Tibial artery (tissue), 4 donors: Measurements from ENCODE around the gene SENP6.

Source experiments
- DNase-seq, 2 donors: peaks; one replicate each; pipeline ENCODE4 v3.0.0-alpha.2; 2019
- H3K27ac ChIP-seq, 2 donors: fragments of 200-600 bp; sonication (generic) in 1 of 2; 1 replicate in 1 of 2; 2 replicates in 1 of 2; pipeline ENCODE4 v1.5.1; 2018 to 2019; ENCODE audit warnings: mild to moderate bottlenecking in 1 of 2
- H3K27me3 ChIP-seq, 2 donors: fragments of 200-600 bp; sonication (generic) in 1 of 2; one replicate each; pipeline versions ENCODE4 v1.5.1 to v1.6.0; 2016 to 2019
- H3K36me3 ChIP-seq, 3 donors: fragments of 200-600 bp; sonication (generic) in 2 of 3; one replicate each; pipeline ENCODE4 v1.5.1; 2016 to 2019; ENCODE audit warnings: mild to moderate bottlenecking in 2 of 3
- H3K4me1 ChIP-seq, 4 donors: fragments of 200-600 bp; sonication (generic) in 2 of 4; 1 replicate in 3 of 4; 2 replicates in 1 of 4; pipeline ENCODE4 v1.5.1; 2016 to 2019
- H3K4me3 ChIP-seq, 2 donors: fragments of 200-600 bp; sonication (generic) in 1 of 2; 1 replicate in 1 of 2; 2 replicates in 1 of 2; pipeline ENCODE4 v1.5.1; 2018 to 2019; ENCODE audit warnings: mild to moderate bottlenecking in 2 of 2
- H3K9me3 ChIP-seq, 3 donors: fragments of 200-600 bp; sonication (generic) in 1 of 3; one replicate each; pipeline ENCODE4 v1.5.1; 2016 to 2019
- CTCF ChIP-seq, 2 experiments: fragments of 200-600 bp in 1 of 2; fragments of 450-650 bp in 1 of 2; IDR thresholded peaks; one replicate each; pipeline ENCODE4 v1.5.1; 2017 to 2019; ENCODE audit warnings: antibody characterized with exemption in 2 of 2, mild to moderate bottlenecking in 1 of 2, moderate library complexity in 1 of 2
- intact Hi-C: fragments of 100-400 bp; cut with DNase I; formaldehyde crosslinking; loops from one replicate; pipeline ENCODE4 v1.15.0; 2023; ENCODE audit warnings: low total_unique reads

The SENP6 gene

GRCh38 chr6:75755704-75756103 is 154.0 kb downstream of the SENP6 start:
- intact Hi-C loops: no loop called here
- peaks cover 0 to 54% (median 6%) of the 10 kb centered on the region in 4 donors for H3K4me1 ChIP-seq
- no peak overlapping the region for H3K27ac ChIP-seq
- no peak overlapping the region for H3K4me3 ChIP-seq
- TF ChIP-seq CTCF (IDR thresholded peaks at IDR 0.05): no peak
- H3K36me3 ChIP-seq: no peaks in the 10 kb centered on the region
- no peak for DNase-seq
- no peaks in the 10 kb centered on the region for H3K9me3 ChIP-seq
- no peaks in the 10 kb centered on the region for H3K27me3 ChIP-seq

GRCh38 chr6:75757295-75757694 is 155.6 kb downstream of the SENP6 start:
- TF ChIP-seq CTCF (IDR thresholded peaks at IDR 0.05): no peak
- no peaks in the 10 kb centered on the region for H3K27me3 ChIP-seq
- no peak for DNase-seq
- no peaks in the 10 kb centered on the region for H3K9me3 ChIP-seq
- H3K4me1 ChIP-seq: peaks cover 0 to 43% (median 4%) of the 10 kb centered on the region in 4 donors
- no peak overlapping the region for H3K27ac ChIP-seq
- H3K4me3 ChIP-seq: no peak overlapping the region
- intact Hi-C loops: no loop called here
- H3K36me3 ChIP-seq: no peaks in the 10 kb centered on the region

GRCh38 chr6:75758061-75758460 is 156.4 kb downstream of the SENP6 start:
- H3K36me3 ChIP-seq: no peaks in the 10 kb centered on the region
- H3K4me3 ChIP-seq: no peak overlapping the region
- no peaks in the 10 kb centered on the region for H3K9me3 ChIP-seq
- TF ChIP-seq CTCF (IDR thresholded peaks at IDR 0.05): no peak
- intact Hi-C loops: no loop called here
- no peak overlapping the region for H3K27ac ChIP-seq
- no peaks in the 10 kb centered on the region for H3K27me3 ChIP-seq
- DNase-seq: no peak
- H3K4me1 ChIP-seq: peaks cover 0 to 43% (median 2%) of the 10 kb centered on the region in 4 donors

GRCh38 chr6:75759207-75759606 is 157.5 kb downstream of the SENP6 start:
- H3K36me3 ChIP-seq: peaks cover 0 to 3% (median 0%) of the 10 kb centered on the region in 3 donors
- peaks cover 0 to 34% (median 0%) of the 10 kb centered on the region in 4 donors for H3K4me1 ChIP-seq
- no peak overlapping the region for H3K27ac ChIP-seq
- intact Hi-C loops: no loop called here
- no peak for TF ChIP-seq CTCF (IDR thresholded peaks at IDR 0.05)
- H3K9me3 ChIP-seq: no peaks in the 10 kb centered on the region
- H3K27me3 ChIP-seq: no peaks in the 10 kb centered on the region
- DNase-seq: no peak
- H3K4me3 ChIP-seq: no peak overlapping the region

- DNase-seq: no peak
- Histone ChIP-seq H3K9me3 (no peaks in the 10 kb centered on the region), H3K27ac (no peak overlapping the region), H3K4me3 (no peak overlapping the region), H3K36me3 (peaks cover 0 to 8% (median 0%) of the 10 kb centered on the region in 3 donors), H3K27me3 (no peaks in the 10 kb centered on the region), H3K4me1 (peaks cover 0 to 34% (median 0%) of the 10 kb centered on the region in 4 donors)
- intact Hi-C loops: no loop called here
- no peak for TF ChIP-seq CTCF (IDR thresholded peaks at IDR 0.05)
Observed at GRCh38 chr6:75760320-75760719, 158.6 kb downstream of the SENP6 start.

- intact Hi-C loops: no loop called here
- no peak for TF ChIP-seq CTCF (IDR thresholded peaks at IDR 0.05)
- H3K4me1 ChIP-seq: peaks cover 0 to 34% (median 0%) of the 10 kb centered on the region in 4 donors
- DNase-seq: no peak
- H3K4me3 ChIP-seq: no peak overlapping the region
- peaks cover 0 to 8% (median 0%) of the 10 kb centered on the region in 3 donors for H3K36me3 ChIP-seq
- H3K9me3 ChIP-seq: no peaks in the 10 kb centered on the region
- no peak overlapping the region for H3K27ac ChIP-seq
- H3K27me3 ChIP-seq: no peaks in the 10 kb centered on the region
Observed at GRCh38 chr6:75761489-75761888, 159.8 kb downstream of the SENP6 start.
